HEK293T (cell line): Measurements from ENCODE around the gene SLC25A2.
A peak's percentile ranks its signal among the peaks of the same experiment; 100 is the strongest.
"Not testable (repeated sequence)": the region's sequence is repeated elsewhere in the genome, so short reads cannot be mapped to it uniquely, and the experiment has no call there.

Experiments used
- CTCF ChIA-PET: fragments of 350-600 bp; formaldehyde crosslinking; extraction: SDS; loops from one replicate; lab custom pipeline; 2021; ENCODE audit warnings: antibody characterized with exemption, inconsistent platforms; lab: Yijun Ruan, JAX
- POLR2A ChIA-PET: fragments of 350-600 bp; formaldehyde crosslinking; extraction: SDS; loops from one replicate; lab custom pipeline; 2020; ENCODE audit warnings: antibody characterized with exemption, inconsistent platforms; lab: Yijun Ruan, JAX
- DNase-seq: peaks from one replicate; pipeline ENCODE4 v3.0.0; 2012; ENCODE audit warnings: mixed read lengths; ENCODE audit errors: extremely low spot score
- ARNT ChIP-seq: fragments of 450-650 bp; IDR thresholded peaks from 2 replicates; pipeline ENCODE4 v1.6.1; 2017; ENCODE audit warnings: mild to moderate bottlenecking
- BHLHE40 ChIP-seq: fragments of 450-650 bp; IDR thresholded peaks from 2 replicates; pipeline ENCODE4 v1.6.1; 2016; ENCODE audit warnings: mild to moderate bottlenecking, moderate library complexity, borderline replicate concordance
- CTBP1 ChIP-seq: fragments of 450-650 bp; IDR thresholded peaks from 2 replicates; pipeline ENCODE4 v1.6.1; 2016; ENCODE audit warnings: borderline replicate concordance
- ELF4 ChIP-seq: fragments of 450-650 bp; IDR thresholded peaks from 2 replicates; pipeline ENCODE4 v1.6.1; 2017; ENCODE audit warnings: antibody characterized with exemption
- FOXA1 ChIP-seq: fragments of 450-650 bp; IDR thresholded peaks from 2 replicates; pipeline ENCODE4 v1.6.1; 2016; ENCODE audit warnings: mild to moderate bottlenecking
- FOXK2 ChIP-seq: fragments of 450-650 bp; IDR thresholded peaks from 2 replicates; pipeline ENCODE4 v1.6.1; 2016; ENCODE audit warnings: mild to moderate bottlenecking
- FOXM1 ChIP-seq: fragments of 450-650 bp; IDR thresholded peaks from 2 replicates; pipeline ENCODE4 v1.6.1; 2017; ENCODE audit warnings: mild to moderate bottlenecking, borderline replicate concordance
- HDGF ChIP-seq: fragments of 450-650 bp; IDR thresholded peaks from 2 replicates; pipeline ENCODE4 v1.6.1; 2017; ENCODE audit warnings: antibody characterized with exemption, borderline replicate concordance
- L3MBTL2 ChIP-seq: fragments of 450-650 bp; conservative IDR thresholded peaks from 2 replicates; pipeline ENCODE4 v1.6.1; 2016; ENCODE audit warnings: mild to moderate bottlenecking
- LEF1 ChIP-seq: fragments of 450-650 bp; IDR thresholded peaks from 2 replicates; pipeline ENCODE4 v1.6.1; 2017; ENCODE audit warnings: mild to moderate bottlenecking, borderline replicate concordance
- NFRKB ChIP-seq: fragments of 450-650 bp; IDR thresholded peaks from 2 replicates; pipeline ENCODE4 v1.6.1; 2016; ENCODE audit warnings: mild to moderate bottlenecking, moderate library complexity
- TARDBP ChIP-seq: fragments of 450-650 bp; IDR thresholded peaks from 2 replicates; pipeline ENCODE4 v1.6.1; 2016
- ZNF384 ChIP-seq: fragments of 450-650 bp; IDR thresholded peaks from 2 replicates; pipeline ENCODE4 v1.6.1; 2016
- TF ChIP-seq, protein P1 (sequence below): fragments of 450-650 bp; IDR thresholded peaks from 2 replicates; pipeline ENCODE4 v1.6.1; 2016

Gene SLC25A2

DNA sequence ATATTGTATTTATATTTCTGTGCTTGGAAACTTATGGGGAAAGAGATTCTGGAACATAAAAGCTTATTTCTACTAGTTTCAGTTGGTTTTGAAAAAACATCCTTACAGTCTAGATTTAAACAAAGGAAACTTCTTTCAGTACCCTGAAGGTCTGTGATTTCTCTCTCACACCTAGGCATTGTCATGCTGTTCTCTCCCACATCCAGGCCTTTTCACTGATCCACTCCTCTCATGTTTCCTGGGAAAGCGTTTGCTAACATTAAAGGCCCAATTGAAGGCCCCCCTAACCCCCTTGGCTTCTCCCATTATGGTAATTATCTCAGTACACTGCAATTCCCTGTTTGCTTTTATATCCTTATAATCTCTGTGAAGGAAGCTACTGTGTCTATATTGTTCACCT is 38.9 kb upstream of the SLC25A2 start:
- CTCF ChIA-PET, result interaction anchor here (1.3 kb wide), 1 partner anchor 13 kb away, joined by 3 read pairs; no protein-coding TSS in a partner anchor
- TF ChIP-seq CTBP1, result no peak
- TF ChIP-seq ZNF384, result no peak
- POLR2A ChIA-PET, result interaction anchor here (2.1 kb wide), 1 partner anchor 22 kb away, joined by 7 read pairs; the partner anchor contains the start of gene TAF7
- no peak for DNase-seq

DNA sequence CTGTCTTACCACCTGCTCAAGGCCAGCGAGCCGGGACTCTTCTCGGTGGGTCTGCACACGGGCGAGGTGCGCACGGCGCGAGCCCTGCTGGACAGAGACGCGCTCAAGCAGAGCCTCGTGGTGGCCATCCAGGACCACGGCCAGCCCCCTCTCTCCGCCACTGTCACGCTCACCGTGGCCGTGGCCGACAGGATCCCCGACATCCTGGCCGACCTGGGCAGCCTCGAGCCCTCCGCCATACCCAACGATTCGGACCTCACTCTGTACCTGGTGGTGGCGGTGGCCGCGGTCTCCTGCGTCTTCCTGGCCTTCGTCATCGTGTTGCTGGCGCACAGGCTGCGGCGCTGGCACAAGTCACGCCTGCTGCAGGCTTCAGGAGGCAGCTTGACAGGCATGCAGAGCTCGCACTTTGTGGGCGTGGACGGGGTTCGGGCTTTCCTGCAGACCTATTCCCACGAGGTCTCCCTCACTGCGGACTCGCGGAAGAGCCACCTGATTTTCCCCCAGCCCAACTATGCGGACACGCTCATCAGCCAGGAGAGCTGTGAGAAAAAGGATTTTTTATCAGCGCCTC is 37.0 kb upstream of the SLC25A2 start:
- POLR2A ChIA-PET, result not testable (repeated sequence)

DNA sequence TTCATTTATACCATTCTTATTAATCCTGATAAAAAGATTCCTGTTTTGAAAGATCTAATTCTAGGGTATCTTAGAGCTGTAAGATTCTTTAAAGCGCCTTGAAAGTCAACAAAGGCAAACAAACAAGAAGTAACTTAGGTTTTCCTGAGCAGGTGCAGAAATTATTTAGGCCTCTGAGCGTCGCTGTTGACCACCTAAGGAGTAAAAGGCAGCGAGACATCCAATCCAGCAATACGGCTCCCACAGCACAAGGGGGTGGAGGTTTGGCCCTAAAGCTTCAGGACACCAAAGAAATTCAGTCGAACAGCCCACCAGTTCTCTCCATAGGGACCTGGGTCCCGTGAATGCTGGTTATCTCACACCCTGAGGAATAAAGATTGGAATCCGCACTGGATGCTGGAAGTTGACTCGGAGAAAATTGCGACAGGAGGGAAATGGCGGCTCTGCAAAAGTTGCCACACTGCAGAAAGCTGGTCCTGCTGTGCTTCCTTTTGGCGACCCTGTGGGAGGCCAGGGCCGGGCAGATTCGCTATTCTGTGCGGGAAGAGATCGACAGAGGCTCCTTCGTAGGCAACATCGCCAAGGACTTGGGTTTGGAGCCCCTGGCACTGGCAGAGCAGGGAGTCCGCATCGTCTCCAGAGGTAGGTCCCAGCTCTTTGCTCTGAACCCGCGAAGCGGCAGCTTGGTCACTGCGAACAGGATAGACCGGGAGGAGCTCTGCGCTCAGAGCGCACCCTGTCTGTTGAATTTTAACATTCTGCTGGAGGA is 34.9 kb upstream of the SLC25A2 start, which contains the start of gene PCDHGA2:
Gene PCDHGA2 (plus strand): TSS at position 223 of the 769 bp plus-strand sequence.
- POLR2A ChIA-PET, result interaction anchor here (2.1 kb wide), 1 partner anchor 18 kb away, joined by 7 read pairs; the partner anchor contains the start of gene TAF7
- DNase-seq, result peak; percentile 20
- CTCF ChIA-PET, result interaction anchor here (1.0 to 1.5 kb wide), 3 partner anchors 8 to 219 kb away, joined by 3 to 5 read pairs (median 4); partner anchors contain the start of genes PCDHGA1 and PCDHGA11
- TF ChIP-seq BHLHE40, result no peak
- no peak for TF ChIP-seq HDGF
- TF ChIP-seq, protein P1, sequence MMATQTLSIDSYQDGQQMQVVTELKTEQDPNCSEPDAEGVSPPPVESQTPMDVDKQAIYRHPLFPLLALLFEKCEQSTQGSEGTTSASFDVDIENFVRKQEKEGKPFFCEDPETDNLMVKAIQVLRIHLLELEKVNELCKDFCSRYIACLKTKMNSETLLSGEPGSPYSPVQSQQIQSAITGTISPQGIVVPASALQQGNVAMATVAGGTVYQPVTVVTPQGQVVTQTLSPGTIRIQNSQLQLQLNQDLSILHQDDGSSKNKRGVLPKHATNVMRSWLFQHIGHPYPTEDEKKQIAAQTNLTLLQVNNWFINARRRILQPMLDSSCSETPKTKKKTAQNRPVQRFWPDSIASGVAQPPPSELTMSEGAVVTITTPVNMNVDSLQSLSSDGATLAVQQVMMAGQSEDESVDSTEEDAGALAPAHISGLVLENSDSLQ, result no peak
- no peak for TF ChIP-seq FOXA1
- TF ChIP-seq FOXK2, result no peak
- TF ChIP-seq ZNF384, result no peak
- TF ChIP-seq LEF1, result no peak
- TF ChIP-seq L3MBTL2, result no peak
- no peak for TF ChIP-seq NFRKB
- no peak for TF ChIP-seq CTBP1
- TF ChIP-seq TARDBP, result no peak

More for the DNA sequence above, 37.0 kb upstream of the SLC25A2 start:
- CTCF ChIA-PET, DNase-seq: not testable (repeated sequence)

DNA sequence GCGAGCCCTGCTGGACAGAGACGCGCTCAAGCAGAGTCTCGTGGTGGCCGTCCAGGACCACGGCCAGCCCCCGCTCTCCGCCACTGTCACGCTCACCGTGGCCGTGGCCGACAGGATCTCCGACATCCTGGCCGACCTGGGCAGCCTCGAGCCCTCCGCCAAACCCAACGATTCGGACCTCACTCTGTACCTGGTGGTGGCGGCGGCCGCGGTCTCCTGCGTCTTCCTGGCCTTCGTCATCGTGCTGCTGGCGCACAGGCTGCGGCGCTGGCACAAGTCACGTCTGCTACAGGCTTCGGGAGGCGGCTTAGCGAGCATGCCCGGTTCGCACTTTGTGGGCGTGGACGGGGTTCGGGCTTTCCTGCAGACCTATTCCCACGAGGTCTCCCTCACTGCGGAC is 28.7 kb upstream of the SLC25A2 start:
- DNase-seq, CTCF ChIA-PET: not testable (repeated sequence)
- POLR2A ChIA-PET, result interaction anchor here (0.6 kb wide), 1 partner anchor 12 kb away, joined by 4 read pairs; the partner anchor contains the start of gene TAF7

DNA sequence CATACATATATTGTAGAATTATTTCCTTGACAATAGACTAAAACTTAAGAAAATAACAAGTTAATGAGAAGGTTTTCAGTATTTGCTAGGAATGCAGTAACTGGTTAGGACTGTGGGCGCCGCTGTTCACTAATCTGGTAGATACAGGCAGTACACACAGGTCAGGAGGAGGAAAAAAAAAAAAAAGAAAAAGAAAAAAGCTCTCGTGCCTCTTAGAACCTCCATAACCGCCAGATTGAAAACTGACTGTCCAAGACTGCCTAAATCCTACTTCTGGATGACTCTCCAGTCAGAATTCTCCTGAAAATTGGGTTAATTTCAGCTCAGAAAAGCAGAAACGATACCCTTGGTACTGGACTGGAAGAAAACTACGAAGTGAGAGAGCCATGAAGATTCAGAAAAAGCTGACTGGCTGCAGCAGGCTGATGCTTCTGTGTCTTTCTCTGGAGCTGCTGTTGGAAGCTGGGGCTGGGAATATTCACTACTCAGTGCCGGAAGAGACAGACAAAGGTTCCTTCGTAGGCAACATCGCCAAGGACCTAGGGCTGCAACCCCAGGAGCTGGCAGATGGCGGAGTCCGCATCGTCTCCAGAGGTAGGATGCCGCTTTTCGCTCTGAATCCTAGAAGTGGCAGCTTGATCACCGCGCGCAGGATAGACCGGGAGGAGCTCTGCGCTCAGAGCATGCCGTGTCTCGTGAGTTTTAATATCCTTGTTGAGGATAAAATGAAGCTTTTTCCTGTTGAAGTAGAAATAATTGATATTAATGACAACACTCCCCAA is 26.6 kb upstream of the SLC25A2 start, which contains the start of gene PCDHGA1:
Gene PCDHGA1 (plus strand): TSS at position 216 of the 782 bp plus-strand sequence.
- peak; percentile 17 for DNase-seq
- TF ChIP-seq CTBP1, result no peak
- no peak for TF ChIP-seq HDGF
- peak; percentile 86 for TF ChIP-seq ZNF384
- no peak for TF ChIP-seq FOXK2
- TF ChIP-seq, protein P1, result no peak
- ChIA-PET POLR2A (interaction anchor here (1.0 to 2.9 kb wide), 2 partner anchors 10 to 306 kb away, joined by 3 to 14 read pairs; partner anchors contain the start of genes HDAC3, RELL2 and TAF7), CTCF (interaction anchor here (0.6 to 1.6 kb wide), 7 partner anchors 9 to 386 kb away, joined by 3 to 14 read pairs (median 3); partner anchors contain the start of gene TAF7)

DNA sequence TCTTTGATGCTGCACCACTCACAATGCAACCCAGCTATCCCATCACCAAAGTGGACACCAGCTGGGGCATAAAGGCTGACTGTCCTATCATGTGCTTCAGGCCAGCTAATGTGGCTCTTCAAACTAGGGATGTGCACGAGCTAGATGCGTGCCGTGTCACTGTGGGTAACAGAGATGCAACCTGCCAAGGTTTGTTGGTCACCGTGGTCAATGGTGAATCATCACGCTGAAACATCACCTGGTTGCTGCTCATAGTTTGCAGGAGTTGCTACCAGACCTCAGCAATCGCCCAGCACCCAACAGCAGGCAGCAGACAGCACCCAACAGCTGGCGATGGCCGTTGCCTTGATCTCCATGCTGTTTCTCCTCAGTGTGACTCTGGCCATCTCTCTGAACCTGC is 24.4 kb upstream of the SLC25A2 start:
- CTCF ChIA-PET, result interaction anchor here (1.3 to 1.4 kb wide), 2 partner anchors 105 to 236 kb away, joined by 3 read pairs; partner anchors contain the start of gene PCDHB14
- no peak for DNase-seq
- POLR2A ChIA-PET, result interaction anchor here (1.1 kb wide), 1 partner anchor 7 kb away, joined by 5 read pairs; the partner anchor contains the start of gene TAF7
- TF ChIP-seq LEF1, result no peak
- no peak for TF ChIP-seq ZNF384
- TF ChIP-seq L3MBTL2, result no peak
- no peak for TF ChIP-seq TARDBP
- TF ChIP-seq ELF4, result no peak
- no peak for TF ChIP-seq FOXK2
- TF ChIP-seq, protein P1, result no peak
- no peak for TF ChIP-seq HDGF
- TF ChIP-seq ARNT, result no peak
- no peak for TF ChIP-seq FOXM1
- TF ChIP-seq NFRKB, result no peak
